HG02981 (cell line): ENCODE data around the gene PTPRK.
"Not testable (repeated sequence)": the region's sequence is repeated elsewhere in the genome, so short reads cannot be mapped to it uniquely, and the experiment has no call there.

Source experiments
- ATAC-seq: cut with Tn5 transposase; IDR thresholded peaks from one replicate; pipeline ENCODE4 v1.9.1; 2021; ENCODE audit warnings: mild to moderate bottlenecking, moderate library complexity; ENCODE audit not compliant: unreplicated experiment

The PTPRK gene

DNA sequence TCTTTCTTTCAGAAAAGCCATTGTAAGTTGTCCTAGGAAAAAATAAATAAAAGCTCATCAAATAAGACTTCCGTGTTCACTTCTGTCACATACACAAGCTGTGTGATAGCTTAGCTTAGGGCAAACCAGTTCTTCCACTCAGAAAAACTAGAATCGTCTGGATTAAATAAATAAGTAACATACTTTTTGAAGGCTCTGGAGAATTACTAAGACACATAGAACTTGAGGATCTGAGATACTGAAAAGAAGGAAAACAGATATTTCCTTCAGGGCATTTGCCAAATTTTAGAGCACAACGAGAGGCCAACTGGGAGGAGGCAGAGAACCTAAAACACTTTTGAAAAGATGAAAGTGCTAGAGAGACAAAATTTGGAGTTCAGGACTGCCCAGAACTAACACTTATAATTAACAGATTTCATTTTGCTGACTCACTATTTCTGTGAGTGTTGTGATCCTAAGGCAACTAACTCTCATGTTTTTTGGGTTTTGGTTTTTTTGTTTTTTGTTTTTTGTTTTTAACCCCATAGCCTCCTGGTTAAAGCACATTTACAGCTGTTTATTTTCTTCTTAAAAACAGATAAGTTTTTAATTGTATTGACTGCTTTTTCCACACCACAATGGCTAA, 580.8 kb downstream of the PTPRK start:
- ATAC-seq, result no peak

DNA sequence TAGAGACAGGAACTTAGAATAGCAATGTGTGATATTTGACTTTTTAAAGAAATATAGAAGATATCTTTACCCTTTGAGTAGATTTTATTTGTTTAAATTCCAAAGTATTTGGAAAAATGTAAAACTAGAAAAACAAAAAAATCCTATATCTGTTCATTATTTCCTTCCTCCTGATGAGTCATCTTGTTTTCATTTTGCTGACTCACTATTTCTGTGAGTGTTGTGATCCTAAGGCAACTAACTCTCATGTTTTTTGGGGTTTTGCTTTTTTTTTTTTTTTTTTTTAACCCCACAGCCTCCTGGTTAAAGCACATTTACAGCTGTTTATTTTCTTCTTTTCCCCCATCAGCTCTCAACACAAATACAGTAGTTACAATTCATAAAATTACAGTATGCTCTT, 581.7 kb downstream of the PTPRK start:
- peak; percentile 43 for ATAC-seq

DNA sequence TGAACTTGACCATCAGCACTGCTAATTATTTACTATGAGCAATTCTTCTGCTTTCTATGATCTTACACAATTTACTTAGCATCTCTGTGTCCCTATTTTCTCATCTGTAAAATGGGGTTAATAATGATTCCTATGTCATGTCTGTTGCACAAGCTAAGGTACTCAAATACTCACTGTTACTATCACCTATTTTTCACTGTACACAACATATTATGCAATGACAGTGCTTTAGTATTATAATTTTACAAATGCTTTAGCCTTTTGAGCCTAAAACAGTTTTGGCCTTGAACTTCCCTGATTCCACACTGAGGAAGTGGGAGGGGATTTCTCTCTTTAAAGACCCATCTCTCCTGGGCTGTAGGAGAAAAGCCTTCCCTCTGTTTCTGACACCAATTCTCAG, 582.7 kb downstream of the PTPRK start:
- ATAC-seq, result no peak

DNA sequence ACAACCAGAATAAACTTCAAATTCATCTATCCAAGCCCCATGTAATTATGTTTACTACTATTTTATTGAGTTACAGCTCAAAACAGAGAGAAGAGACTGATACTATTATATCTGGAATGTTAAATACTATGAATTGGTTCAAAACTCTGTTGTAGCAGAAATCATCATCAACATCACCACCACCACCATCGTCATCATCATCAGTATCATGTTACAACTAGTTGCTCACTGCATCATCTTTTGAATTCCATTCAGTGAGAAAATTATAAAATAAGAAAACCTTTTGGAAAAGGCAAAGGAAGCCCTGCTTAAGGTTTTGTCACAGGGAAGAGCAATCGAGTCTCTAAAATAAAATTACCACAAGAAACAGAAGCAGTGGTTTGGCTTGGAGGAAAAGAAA, 583.3 kb downstream of the PTPRK start:
- ATAC-seq, result no peak

DNA sequence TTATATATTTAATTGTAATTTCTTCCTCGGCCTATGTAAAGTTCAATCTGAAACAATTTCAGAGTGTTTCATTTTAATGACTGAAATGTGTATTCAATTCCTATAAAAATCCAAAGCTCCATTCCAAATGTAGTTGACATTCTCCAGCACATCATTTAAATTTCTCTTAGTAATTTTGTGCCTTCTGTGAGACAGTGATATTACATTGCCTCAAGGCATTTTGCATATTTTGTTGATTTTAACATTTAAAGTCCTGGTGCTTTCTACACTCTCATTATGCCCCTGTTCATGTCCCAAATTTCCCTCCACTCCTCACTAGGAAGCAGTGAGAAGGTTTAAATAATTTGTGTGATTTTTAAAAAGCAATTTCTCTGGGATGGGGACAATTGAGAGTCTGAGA, 585.4 kb downstream of the PTPRK start:
- ATAC-seq, result no peak

DNA sequence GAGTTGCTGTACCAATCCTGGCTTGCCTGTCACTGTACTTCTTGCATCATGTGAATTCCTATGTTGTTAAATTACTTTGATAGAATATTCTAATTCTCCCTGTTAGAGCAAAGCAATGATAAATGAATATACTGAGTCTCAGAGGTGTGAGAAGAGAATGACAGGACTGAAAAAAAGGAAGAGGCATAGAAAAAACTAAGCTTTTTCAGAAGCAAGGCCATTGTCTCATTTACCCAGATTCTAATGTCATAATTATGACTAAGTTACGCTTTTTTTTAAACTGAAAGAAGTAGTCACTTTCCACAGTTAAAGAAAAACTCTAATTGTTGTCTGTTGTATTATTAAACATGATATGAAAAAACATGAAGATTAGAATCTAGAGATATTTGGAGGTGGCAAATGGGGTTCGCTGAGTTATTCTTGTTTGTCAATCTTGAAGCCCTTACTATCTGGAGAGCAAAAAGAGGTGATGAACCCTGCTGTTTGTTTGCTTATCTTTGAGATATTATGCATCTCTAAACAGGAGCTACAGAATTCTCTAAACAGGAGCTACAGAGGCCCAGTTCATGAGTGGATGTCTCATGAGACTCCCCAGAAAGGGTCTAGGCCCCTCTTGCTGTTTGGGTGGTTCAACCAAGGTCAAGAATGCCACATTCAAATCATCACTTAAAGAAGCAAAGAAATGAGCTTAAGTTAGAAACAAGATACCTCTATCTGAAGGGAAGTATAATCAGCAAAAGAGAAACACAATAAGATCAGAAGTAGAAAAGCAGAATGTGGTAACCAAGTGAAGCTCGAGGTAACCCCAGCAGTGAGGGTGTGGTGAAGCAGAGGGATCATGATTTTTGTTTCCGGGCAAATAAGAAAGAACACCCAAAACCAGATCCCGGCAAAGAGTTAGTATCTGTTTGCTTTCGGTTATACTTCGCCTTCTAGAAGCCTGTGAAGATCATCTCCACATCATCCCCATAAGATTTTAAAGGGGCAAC, 586.3 kb downstream of the PTPRK start:
- no peak for ATAC-seq

DNA sequence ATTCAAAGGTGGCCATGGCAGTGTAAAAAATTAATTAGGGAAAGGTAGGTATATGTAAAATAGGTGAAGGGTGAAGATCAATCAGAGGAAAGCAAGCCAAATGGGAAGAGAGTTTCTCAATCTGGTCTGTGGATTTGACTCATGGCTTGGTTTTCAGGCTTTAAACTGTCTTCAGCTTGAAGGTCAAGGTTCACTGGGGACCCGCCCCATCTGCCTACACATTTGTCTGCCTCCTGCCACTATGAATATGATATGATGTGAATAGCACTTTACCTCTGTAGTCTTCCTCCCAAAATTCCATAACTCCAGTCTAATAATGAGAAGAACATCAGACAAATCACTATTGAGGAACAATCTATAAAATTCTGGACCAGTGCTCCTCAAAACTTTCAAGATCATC, 587.3 kb downstream of the PTPRK start:
- ATAC-seq, result no peak

DNA sequence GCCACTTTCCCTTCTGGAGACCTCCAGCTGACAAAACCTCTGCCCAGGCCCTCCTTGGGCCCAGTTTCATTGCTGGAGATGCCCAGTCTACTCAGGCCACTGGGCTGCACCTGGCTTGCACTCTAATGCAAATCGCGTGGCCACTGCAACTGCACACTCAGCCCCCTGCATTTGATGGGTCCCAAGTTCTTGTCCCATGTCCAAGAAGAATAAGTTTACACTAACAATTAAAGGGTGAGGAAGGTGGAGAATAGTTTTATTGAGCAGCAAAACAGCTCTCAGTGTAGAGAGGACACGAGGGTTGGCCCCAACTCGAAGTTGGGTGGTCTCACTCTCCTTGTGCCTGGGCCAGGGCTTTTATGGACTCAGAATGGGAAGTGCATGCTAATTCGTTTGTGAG, 587.7 kb downstream of the PTPRK start:
- ATAC-seq, result no peak

DNA sequence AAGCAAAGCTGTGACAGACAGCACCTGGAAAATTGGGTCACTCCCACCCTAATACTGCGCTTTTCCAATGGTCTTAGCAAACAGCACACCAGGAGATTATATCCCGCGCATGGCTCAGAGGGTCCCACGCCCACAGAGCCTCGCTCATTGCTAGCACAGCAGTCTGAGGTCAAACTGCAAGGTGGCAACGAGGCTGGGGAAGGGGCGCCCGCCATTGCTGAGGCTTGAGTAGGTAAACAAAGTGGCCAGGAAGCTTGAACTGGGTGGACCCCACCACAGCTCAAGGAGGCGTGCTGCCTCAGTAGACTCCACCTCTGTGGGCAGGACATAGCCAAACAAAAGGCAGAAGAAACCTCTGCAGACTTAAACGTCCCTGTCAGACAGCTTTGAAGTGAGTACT, 594.0 kb downstream of the PTPRK start:
- not testable (repeated sequence) for ATAC-seq

DNA sequence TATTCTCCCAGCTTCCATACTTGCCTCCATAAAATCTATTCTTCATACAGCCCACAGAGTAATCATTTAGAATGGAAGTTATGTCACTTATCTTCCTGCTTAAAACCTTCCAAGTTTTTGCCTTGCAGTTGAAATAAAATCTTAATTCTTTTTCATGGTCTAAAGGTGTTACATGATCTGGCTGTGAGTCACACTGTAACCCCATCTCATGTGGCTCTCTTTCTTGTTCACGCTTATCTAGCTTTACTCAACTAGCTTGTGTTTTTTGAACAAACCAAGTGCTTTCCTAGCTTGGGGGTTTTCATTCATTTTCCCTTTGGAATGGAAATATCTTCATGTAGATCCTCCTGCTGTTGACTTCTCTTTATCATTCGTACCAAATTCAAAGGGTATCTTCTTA, 596.0 kb downstream of the PTPRK start:
- no peak for ATAC-seq

DNA sequence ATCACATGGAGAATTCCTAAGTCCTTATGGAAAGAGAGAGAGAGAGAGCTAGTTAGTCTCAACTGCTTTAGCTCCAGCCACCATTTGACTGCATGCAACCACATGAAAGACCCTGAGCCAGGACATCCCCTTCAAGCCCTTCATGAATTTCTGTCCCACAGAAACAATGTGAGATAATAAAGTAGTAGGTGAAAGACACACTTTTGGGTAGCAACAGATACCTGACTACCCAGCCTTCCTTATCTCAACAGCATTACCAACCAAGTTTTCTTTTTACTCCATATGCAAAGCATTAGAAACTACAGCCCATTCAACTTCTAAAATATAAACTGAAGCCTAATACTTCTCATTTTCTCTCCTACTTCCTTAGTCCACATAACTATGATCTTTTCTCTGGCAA, 596.4 kb downstream of the PTPRK start:
- no peak for ATAC-seq

DNA sequence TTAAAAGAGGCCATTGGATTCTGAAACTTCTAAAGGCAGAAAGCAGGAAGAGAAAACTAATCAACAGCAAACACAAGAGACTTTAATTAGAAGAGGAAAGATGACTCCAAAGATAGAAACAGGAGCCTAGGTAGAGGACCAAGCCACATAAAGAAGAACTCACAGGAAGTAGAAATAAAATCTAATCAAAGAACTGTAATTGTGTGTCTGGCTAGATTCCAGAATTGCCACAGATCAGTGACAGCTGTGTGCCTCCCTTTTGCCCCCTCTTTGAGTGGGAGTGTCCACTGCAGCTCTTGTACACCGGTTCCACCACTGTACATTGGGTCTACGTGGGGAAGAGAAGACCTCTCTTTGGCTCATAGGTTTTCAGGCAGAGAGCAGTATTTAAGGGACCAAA, 597.3 kb downstream of the PTPRK start:
- no peak for ATAC-seq

DNA sequence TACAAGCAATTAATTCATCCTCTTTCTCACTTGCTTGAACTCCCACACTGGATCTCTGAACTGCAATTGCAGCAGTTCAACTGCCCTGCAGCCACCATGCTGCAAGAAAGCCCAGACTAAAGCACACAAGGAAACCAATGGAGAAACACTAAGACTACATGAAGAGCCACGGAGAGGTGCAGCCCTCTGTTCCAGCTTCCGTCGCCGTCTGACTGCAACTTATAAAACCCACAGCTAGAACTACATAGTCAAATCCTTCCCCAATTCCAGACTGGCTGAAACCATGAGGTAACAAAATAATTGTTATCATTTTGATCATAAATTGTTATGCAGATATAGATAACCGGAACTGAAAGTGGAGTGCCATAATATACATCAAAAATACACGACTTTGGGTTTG, 598.4 kb downstream of the PTPRK start:
- ATAC-seq, result no peak

DNA sequence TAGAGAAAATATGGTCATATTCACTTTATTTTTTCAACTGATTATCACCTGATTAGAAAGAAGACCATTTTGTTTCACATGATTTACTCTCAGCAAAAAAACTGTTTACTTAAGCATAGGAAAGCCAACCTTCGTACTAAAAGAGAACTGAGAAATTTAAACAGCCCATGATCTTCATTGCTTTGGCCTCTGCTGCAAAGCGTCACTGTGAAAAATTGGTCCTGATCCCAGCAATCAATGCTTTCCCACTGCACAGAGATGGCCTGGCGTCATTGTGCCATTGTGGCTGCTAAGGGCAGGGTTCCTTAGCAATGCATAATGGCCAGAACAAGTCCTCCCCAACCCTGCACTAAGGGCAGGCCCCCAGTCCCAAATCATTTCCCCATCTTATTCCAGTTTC, 599.6 kb downstream of the PTPRK start:
- ATAC-seq, result no peak
